Subcutaneous adipose tissue (tissue), 4 donors: ENCODE results near the gene TBRG4. TPM values are rescaled to one million over a fixed set of nuclear protein-coding genes. Genes with fewer than 3 reads are reported as not detected.

ENCODE experiments used
- CTCF ChIP-seq: fragments of 450-650 bp; IDR thresholded peaks from one replicate; pipeline ENCODE4 v1.5.1; 2016; ENCODE audit warnings: low read depth, mild to moderate bottlenecking, control low read depth, antibody characterized with exemption, moderate library complexity
- total RNA-seq, 4 donors: library from RNA; depleted of rRNA; stranded (reverse); fragments of >200 nt; gene quantifications; one replicate each; pipeline ENCODE4 v1.1.0, GENCODE V29; 2016

TBRG4 gene
- total RNA-seq, 4 donors from 2014 or later = 33.1 to 47.5 (median 37.7) TPM

DNA sequence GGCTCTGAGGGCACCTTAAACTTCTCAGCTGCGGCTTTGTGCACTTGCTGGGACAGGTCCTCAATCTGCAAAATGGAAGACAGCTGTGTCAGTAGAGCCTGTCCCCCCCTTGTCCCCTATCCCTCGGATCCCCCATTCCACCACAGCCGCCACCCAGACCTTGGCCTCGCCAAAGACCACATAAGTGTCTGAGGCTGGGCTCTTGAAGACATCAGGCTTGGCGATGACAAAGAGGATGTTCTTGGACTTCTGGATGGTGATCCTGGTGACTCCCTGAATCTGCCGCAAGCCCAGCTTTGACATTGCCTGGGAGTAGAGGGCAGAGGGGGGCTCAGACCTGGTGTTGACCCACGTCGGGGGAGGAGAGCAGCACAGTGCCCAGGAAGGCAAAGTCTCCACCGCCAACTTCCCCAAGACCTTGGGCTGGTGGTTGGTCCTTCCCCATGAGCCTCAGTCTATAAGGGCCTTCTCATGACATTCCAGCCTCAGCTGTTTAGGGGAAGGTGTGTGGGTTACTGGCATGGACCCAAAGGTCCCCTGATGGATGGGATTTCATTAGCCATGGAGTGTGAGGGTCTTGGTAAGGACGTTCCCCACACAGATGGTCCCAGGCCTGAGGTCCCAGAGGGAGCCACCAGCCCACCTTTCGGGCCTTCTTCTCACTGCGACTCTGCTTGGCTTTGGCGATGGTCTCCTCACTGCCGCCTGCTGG, 30.4 kb downstream of the TBRG4 start:
- no peak for TF ChIP-seq CTCF

DNA sequence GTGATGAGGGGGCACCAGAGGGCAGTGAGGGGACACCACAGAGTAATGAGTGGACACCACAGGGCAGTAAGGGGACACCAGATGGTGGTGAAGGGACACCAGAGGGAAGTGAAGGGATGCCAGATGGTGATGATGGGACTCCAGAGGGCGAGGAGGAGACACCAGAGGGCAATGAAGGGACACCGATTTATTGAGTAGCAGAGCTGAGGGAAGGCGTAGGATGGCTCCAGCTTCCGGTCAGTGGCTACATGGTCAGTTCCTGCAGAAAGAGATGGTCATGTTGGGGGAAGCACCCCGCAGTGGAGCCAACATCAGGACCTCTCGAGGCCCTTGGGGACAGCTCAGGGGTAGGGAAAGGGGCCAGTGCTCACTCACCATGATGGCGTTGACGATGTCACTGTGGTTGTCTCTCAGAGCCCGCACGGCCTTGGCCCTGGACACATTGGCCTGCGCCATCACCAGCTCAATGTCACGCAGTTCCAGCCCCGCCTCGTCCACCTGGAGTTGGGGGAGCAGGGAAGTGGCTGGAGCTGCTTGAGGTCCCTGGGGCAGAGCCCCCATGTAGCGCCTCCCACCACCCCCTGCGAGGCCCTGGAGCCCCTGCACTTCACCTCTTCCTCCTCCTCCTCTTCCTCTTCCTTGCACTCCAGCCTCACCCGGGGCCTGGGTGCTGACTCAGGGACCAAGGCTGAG, 31.1 kb downstream of the TBRG4 start:
- TF ChIP-seq CTCF = no peak

GRCh38 chr7:45078125-45078681, 33.3 kb downstream of the TBRG4 start:
- no peak for TF ChIP-seq CTCF

DNA sequence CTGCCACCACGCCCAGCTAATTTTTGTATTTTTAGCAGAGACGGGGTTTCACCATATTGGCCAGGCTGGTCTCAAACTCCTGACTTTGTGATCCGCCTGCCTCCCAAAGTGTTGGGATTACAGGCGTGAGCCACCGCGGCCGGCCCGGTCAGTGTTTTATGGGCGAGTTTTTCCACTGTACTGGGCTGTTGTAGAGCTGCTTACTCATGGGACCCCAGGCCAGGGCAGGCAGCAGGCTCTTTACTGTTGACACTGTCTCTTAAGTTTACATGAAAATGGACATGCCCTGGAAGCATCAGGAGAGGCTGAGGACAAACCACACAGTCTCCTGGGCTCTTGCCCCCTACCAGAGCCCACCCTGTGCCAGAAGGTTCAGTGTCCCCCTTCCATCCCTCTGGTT, 33.9 kb downstream of the TBRG4 start:
- TF ChIP-seq CTCF = no peak

GRCh38 chr7:45076946-45077345, 34.6 kb downstream of the TBRG4 start:
- no peak for TF ChIP-seq CTCF

- TF ChIP-seq CTCF = no peak
Measured at GRCh38 chr7:45075871-45076796, 35.4 kb downstream of the TBRG4 start.

DNA sequence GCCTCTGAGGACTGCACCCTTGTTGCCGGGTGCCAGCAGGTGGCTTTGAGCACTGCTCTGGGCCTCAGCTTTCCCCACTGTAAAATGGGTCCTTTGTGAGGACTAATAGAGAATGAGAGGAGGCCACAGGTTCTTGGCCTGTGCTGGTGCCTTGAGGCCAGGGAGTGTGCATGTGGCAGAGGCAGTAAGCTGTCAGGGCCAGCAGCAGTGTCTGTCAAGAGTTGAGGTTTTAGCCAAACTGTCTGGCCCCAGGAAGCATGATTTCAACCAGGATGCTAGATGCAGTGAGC, 36.2 kb downstream of the TBRG4 start:
- no peak for TF ChIP-seq CTCF
